ENCODE data around the gene CYFIP1.

Gene CYFIP1

DNA sequence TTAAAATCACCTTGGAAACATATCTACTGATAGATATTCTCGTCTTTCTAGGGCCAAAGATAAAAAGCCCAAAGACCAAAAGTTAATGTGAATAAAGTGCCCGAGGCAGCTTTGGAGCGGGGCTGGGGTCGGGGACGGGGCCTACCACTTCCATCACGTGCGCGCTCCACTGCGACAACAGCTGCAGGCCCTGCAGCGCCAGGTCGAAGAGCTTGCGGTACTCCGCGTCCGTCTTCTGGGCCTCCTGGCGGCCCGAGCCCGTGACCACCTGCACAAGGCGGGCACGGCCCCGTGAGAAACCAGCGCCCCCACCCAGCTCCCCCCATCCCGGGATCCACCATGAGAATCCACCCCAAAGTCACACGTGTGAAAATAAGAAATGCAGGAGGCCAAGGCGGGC lies 52.4 kb downstream of the CYFIP1 start:
- Mint-ChIP-seq H3K4me3 (no peak overlapping the region), H3K27ac (no peak overlapping the region), H3K36me3 (ENCODE audit: low read depth) (peaks cover 8% of the 10 kb centered on the region), H3K9me3 (no peaks in the 10 kb centered on the region), H3K4me1 (ENCODE audit: low read depth) (no peaks in the 10 kb centered on the region), H3K27me3 (no peaks in the 10 kb centered on the region)
- DNase-seq: no peak

GRCh38 chr15:22925875-22926274 lies 54.3 kb downstream of the CYFIP1 start:
- H3K4me3 Mint-ChIP-seq: no peak overlapping the region
- no peak overlapping the region for H3K27ac Mint-ChIP-seq
- H3K36me3 Mint-ChIP-seq (ENCODE audit: low read depth): no peaks in the 10 kb centered on the region
- DNase-seq: no peak
- H3K27me3 Mint-ChIP-seq: no peaks in the 10 kb centered on the region
- no peaks in the 10 kb centered on the region for H3K9me3 Mint-ChIP-seq
- H3K4me1 Mint-ChIP-seq (ENCODE audit: low read depth): no peaks in the 10 kb centered on the region

DNA sequence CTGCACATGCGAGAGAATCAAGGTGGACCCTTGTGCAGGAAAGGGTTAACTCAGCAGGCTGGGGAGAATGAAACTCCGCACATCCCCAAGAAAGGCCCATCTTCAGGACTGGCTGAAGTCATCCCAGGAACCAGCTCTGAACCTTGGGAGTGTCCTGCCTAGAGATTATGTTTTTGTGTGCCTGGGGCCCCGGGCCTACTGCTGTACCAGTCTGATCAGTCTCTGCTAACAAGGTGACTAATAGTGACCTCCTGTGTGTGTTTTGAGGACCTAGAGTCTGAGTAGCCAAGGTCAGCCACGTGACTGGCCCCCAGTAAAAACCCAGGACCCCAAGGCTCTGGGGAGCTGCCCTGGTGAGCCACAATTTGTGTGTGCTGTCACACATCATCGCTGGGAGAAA lies 58.2 kb downstream of the CYFIP1 start:
- H3K4me3 Mint-ChIP-seq: no peak overlapping the region
- peaks cover 5% of the 10 kb centered on the region for H3K36me3 Mint-ChIP-seq (ENCODE audit: low read depth)
- no peaks in the 10 kb centered on the region for H3K9me3 Mint-ChIP-seq
- no peak for DNase-seq
- no peak overlapping the region for H3K27ac Mint-ChIP-seq
- no peaks in the 10 kb centered on the region for H3K4me1 Mint-ChIP-seq (ENCODE audit: low read depth)
- H3K27me3 Mint-ChIP-seq: no peaks in the 10 kb centered on the region

GRCh38 chr15:22919171-22919570 lies 61.0 kb downstream of the CYFIP1 start:
- Mint-ChIP-seq H3K4me3 (no peak overlapping the region), H3K36me3 (ENCODE audit: low read depth) (peaks cover 15% of the 10 kb centered on the region), H3K27me3 (no peaks in the 10 kb centered on the region), H3K27ac (no peak overlapping the region), H3K4me1 (ENCODE audit: low read depth) (no peaks in the 10 kb centered on the region), H3K9me3 (no peaks in the 10 kb centered on the region)
- no peak for DNase-seq

DNA sequence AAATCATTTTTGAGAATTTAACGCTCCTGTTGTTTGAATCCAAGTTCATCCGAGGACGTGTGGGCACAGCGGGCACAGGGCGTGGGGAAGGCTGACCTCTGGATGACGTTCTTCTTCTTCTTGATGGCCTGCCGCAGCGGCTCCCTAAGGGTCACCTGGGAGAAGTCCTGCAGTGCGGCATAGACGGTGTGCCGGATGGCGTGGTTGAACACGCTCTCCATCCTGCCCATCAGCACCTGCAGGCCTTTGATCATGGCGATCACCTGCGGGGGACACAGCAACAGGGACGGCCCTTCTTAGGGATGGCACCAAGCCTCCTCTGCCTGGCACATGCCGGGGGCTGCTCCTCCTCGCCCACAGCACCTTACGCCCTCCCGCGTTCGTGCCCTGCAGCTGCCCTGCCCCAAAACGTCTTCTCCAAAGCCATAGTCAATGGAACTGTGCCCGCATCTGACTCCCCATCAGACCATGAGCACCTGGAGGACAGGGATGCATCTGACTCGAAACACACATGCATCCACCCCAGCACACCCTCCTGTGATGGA lies 61.5 kb downstream of the CYFIP1 start:
- H3K27me3 Mint-ChIP-seq: no peaks in the 10 kb centered on the region
- no peak overlapping the region for H3K27ac Mint-ChIP-seq
- H3K4me1 Mint-ChIP-seq (ENCODE audit: low read depth): no peaks in the 10 kb centered on the region
- no peak overlapping the region for H3K4me3 Mint-ChIP-seq
- H3K9me3 Mint-ChIP-seq: no peaks in the 10 kb centered on the region
- H3K36me3 Mint-ChIP-seq (ENCODE audit: low read depth): peaks cover 15% of the 10 kb centered on the region
- no peak for DNase-seq

DNA sequence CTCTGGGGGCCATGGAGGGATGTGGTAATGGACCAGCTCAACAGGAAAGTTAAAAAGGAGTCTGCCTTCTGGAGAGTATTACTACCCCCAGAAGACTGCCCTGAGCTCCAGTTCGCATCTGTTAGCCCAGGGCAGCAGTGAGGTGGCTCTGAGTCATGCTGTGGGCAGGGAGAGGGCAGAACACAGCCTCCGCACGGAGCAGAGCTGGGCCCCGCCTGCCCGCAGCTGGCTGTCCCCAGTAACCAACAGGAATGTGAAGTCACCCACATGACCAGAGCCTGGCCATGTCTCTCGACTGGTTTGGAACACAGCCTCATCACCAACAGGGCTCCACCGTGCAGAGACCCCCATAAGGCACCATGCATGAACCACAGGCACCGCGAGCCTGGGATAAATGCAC lies 62.1 kb downstream of the CYFIP1 start:
- Mint-ChIP-seq H3K36me3 (ENCODE audit: low read depth) (peaks cover 16% of the 10 kb centered on the region), H3K27ac (no peak overlapping the region), H3K9me3 (no peaks in the 10 kb centered on the region)

GRCh38 chr15:22917556-22917955 lies 62.6 kb downstream of the CYFIP1 start:
- Mint-ChIP-seq H3K27ac (no peak overlapping the region), H3K4me1 (ENCODE audit: low read depth) (no peaks in the 10 kb centered on the region), H3K9me3 (no peaks in the 10 kb centered on the region), H3K36me3 (ENCODE audit: low read depth) (peaks cover 21% of the 10 kb centered on the region), H3K4me3 (no peak overlapping the region), H3K27me3 (no peaks in the 10 kb centered on the region)
- no peak for DNase-seq

More for the DNA sequence above, 62.1 kb downstream of the CYFIP1 start:
- Mint-ChIP-seq H3K4me1 (ENCODE audit: low read depth) (no peaks in the 10 kb centered on the region), H3K4me3 (no peak overlapping the region), H3K27me3 (no peaks in the 10 kb centered on the region)
- DNase-seq: no peak

- DNase-seq: no peak
- H3K36me3 Mint-ChIP-seq (ENCODE audit: low read depth): peaks cover 21% of the 10 kb centered on the region
- no peaks in the 10 kb centered on the region for H3K4me1 Mint-ChIP-seq (ENCODE audit: low read depth)
- H3K9me3 Mint-ChIP-seq: no peaks in the 10 kb centered on the region
- H3K4me3 Mint-ChIP-seq: no peak overlapping the region
- H3K27me3 Mint-ChIP-seq: no peaks in the 10 kb centered on the region
- no peak overlapping the region for H3K27ac Mint-ChIP-seq
These were observed 63.4 kb downstream of the CYFIP1 start for GRCh38 chr15:22916606-22917350.

DNA sequence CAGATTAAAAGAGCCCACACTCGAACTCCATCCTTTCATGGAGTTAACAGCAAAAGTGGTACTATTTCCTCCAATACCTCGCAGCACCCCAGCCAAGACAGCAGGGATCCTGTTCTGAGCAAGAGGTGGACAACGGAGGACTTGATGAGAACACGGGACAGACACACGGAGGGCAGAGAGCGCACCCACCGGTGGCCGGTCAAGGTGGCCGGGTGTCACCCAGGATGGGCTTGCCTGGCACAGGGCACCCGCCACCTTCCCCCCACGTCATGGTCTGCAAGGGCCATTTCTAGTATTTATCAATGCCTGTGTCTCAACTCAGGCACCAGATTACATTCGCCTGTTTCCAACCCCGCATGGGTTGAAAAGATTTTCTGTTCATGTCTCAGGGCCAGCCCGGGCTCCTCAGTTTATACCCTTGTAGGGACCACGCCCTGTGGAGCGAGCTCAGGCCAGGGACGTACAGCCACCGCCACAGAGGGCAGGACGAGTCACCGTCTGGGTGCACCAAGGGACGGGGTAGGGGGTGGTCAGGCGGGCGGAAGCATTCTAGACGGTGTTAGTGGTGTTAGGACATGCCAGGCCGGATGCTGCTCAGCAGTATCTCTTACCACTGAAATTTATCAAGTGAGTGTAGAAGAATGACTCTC lies 64.2 kb downstream of the CYFIP1 start:
- Mint-ChIP-seq H3K4me3 (no peak overlapping the region), H3K4me1 (ENCODE audit: low read depth) (no peaks in the 10 kb centered on the region), H3K36me3 (ENCODE audit: low read depth) (peaks cover 21% of the 10 kb centered on the region), H3K9me3 (no peaks in the 10 kb centered on the region), H3K27ac (no peak overlapping the region), H3K27me3 (no peaks in the 10 kb centered on the region)
- DNase-seq: no peak

GRCh38 chr15:22913646-22914380 lies 66.4 kb downstream of the CYFIP1 start:
- Mint-ChIP-seq H3K4me1 (ENCODE audit: low read depth) (no peaks in the 10 kb centered on the region), H3K36me3 (ENCODE audit: low read depth) (peaks cover 33% of the 10 kb centered on the region), H3K27me3 (no peaks in the 10 kb centered on the region), H3K9me3 (no peaks in the 10 kb centered on the region), H3K4me3 (no peak overlapping the region), H3K27ac (no peak overlapping the region)
- DNase-seq: no peak

- Mint-ChIP-seq H3K4me1 (ENCODE audit: low read depth) (no peaks in the 10 kb centered on the region), H3K4me3 (no peak overlapping the region), H3K27me3 (no peaks in the 10 kb centered on the region), H3K36me3 (ENCODE audit: low read depth) (peaks cover 37% of the 10 kb centered on the region), H3K27ac (no peak overlapping the region), H3K9me3 (no peaks in the 10 kb centered on the region)
- no peak for DNase-seq
These were observed 67.9 kb downstream of the CYFIP1 start for GRCh38 chr15:22912256-22912655.

GRCh38 chr15:22911306-22911705 lies 68.9 kb downstream of the CYFIP1 start:
- Mint-ChIP-seq H3K27ac (no peak overlapping the region), H3K9me3 (no peaks in the 10 kb centered on the region), H3K4me3 (no peak overlapping the region), H3K36me3 (ENCODE audit: low read depth) (peaks cover 32% of the 10 kb centered on the region), H3K27me3 (no peaks in the 10 kb centered on the region), H3K4me1 (ENCODE audit: low read depth) (no peaks in the 10 kb centered on the region)
- DNase-seq: no peak

- no peak overlapping the region for H3K4me3 Mint-ChIP-seq
- H3K4me1 Mint-ChIP-seq (ENCODE audit: low read depth): no peaks in the 10 kb centered on the region
- H3K27ac Mint-ChIP-seq: no peak overlapping the region
- no peaks in the 10 kb centered on the region for H3K9me3 Mint-ChIP-seq
- H3K36me3 Mint-ChIP-seq (ENCODE audit: low read depth): peaks cover 26% of the 10 kb centered on the region
- no peaks in the 10 kb centered on the region for H3K27me3 Mint-ChIP-seq
- no peak for DNase-seq
These were observed 71.3 kb downstream of the CYFIP1 start for GRCh38 chr15:22908830-22909229.

DNA sequence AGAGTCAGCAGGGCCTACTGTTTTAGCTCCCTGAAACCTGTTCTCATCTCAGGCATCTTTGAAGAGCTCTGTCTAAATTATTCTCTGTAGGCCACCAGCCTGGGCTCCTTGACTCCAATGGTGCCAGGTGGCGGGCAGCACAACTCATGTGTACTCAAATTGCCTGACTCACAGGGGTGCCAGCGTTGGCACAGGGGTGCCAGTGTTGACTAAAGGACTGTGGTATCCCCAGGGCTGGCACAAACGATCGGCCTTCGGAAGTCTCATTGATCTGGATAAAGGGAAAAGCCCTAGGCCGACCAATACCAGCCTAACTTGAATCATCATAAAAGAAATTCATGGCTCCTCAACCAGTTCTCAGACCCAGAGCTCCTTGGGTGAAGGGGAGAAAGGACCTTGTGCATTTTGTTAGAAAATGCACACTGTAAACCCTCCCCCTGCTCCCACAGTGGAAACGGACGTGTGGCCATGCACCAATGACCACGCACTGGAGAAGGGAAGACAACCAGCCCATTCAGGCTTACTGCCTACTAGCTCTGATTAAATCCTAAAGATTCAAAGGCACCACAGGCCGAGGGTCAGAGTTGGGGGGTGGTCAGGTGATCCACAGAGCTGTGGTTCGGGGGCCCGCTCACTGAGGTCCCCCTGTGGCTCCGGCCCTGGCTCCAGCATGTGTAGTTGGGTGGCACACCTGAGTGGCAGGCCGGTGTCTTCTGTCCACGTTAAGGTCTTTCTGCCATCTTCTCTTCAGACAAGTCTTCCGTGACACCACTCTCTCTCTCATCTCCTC lies 72.8 kb downstream of the CYFIP1 start:
- Mint-ChIP-seq H3K4me1 (ENCODE audit: low read depth) (no peaks in the 10 kb centered on the region), H3K27me3 (no peaks in the 10 kb centered on the region), H3K27ac (no peak overlapping the region), H3K9me3 (no peaks in the 10 kb centered on the region), H3K36me3 (ENCODE audit: low read depth) (peaks cover 20% of the 10 kb centered on the region), H3K4me3 (no peak overlapping the region)
- DNase-seq: no peak
